H1 (cell line): ENCODE results near the gene GDAP1L1. TPM values are rescaled to one million over a fixed set of nuclear protein-coding genes. Genes with fewer than 3 reads are reported as not detected.

ENCODE experiments used
- BCL11A ChIP-seq, 2 experiments: IDR thresholded peaks; one replicate each; pipeline ENCODE4 v1.6.1; 2011; ENCODE audit warnings: low read depth in 2 of 2, low read length in 2 of 2, mild to moderate bottlenecking in 2 of 2
- CBX8 ChIP-seq: fragments of 300-800, 300-1000 bp; sonication (generic); IDR thresholded peaks from 2 replicates; pipeline ENCODE4 v1.7.1; 2016; ENCODE audit warnings: low read depth, low read length, borderline replicate concordance
- RBBP5 ChIP-seq: IDR thresholded peaks from 2 replicates; pipeline ENCODE4 v1.7.1; 2012; ENCODE audit warnings: low read depth, mild to moderate bottlenecking, inconsistent platforms, low read length, moderate library complexity, borderline replicate concordance
- SP4 ChIP-seq: IDR thresholded peaks from 2 replicates; pipeline ENCODE4 v1.6.1; 2012; ENCODE audit warnings: low read length, inconsistent platforms
- SUZ12 ChIP-seq: fragments of 200-600 bp; sonication (generic); IDR thresholded peaks from 2 replicates; pipeline ENCODE4 v1.6.1; 2012; ENCODE audit warnings: mild to moderate bottlenecking, inconsistent platforms, low read length, moderate library complexity, mixed read lengths
- TAF1 ChIP-seq: IDR thresholded peaks from 2 replicates; pipeline ENCODE4 v1.6.1; 2011; ENCODE audit warnings: mild to moderate bottlenecking, low read depth, low read length
- polyA plus RNA-seq, 7 experiments: library from polyadenylated mRNA; depleted of rRNA in 3 of 7; stranded (reverse) in 5 of 7; unstranded in 2 of 7; fragments of >200 nt in 5 of 7; fragments of 200-250 nt in 2 of 7; gene quantifications; 1 replicate in 5 of 7; 2 replicates in 1 of 7; 4 replicates in 1 of 7; pipeline versions ENCODE4 v1.2.1 to v1.2.3, GENCODE V29; 2011 to 2013; ENCODE audit warnings: missing spikeins in 2 of 7, mixed read lengths in 2 of 7
- total RNA-seq: library from RNA; stranded (reverse); fragmentation: NEBNext Ultra II Directional; extraction: Animal tissue kit (Norgen Biotek cat#: 25700); gene quantifications from 2 replicates; pipeline ENCODE4 v1.2.1, GENCODE V29; 2021

GDAP1L1 gene
- total and polyA plus RNA-seq, 2 of the 8 experiments (the other 6 are each of a cell fraction or from before 2014, with no cell fraction given): 8.5 to 63.1 TPM

DNA sequence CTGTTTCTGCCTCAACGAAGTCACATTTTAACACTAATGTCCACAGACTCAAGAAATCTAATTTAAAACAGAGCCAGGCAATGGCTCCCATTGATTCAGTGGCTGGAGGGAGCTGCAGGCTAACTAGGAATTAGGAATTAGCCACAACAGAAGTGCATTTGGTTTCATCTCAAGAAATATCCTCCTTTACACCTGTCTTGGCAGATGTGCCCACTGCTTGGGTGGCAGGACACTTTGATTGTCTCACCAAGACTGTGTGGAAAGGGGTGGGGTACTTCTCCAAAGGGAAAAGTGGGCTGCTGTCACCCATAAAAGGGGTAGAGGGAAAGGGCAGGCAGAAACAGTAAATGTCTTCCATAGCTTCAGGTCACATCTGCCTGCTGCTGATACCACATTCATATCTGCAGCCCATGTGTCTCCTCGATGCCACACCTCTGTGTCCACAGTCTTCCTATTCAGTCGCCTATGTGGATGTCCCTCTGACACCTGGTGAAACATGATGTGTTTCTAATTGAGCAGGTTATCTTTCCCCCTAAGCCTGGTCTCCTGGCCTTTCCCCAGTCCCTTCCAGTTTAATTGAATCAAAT lies 25.6 kb upstream of the GDAP1L1 start (continued):
- no peak for TF ChIP-seq SUZ12
- no peak for TF ChIP-seq RBBP5
- TF ChIP-seq SP4: no peak
- no peak for TF ChIP-seq TAF1
- no peak for TF ChIP-seq BCL11A (IDR thresholded peaks at IDR 0.05; ENCODE audit: low read depth in 2 of 2, low read length in 2 of 2)
- TF ChIP-seq CBX8: no peak
